Tibial nerve (tissue), 4 donors: ENCODE data around the gene TMEM52B. TPM values are rescaled to one million over a fixed set of nuclear protein-coding genes. Genes with fewer than 3 reads are reported as not detected.

ENCODE experiments used
- DNase-seq, 2 donors: peaks; one replicate each; pipeline ENCODE4 v3.0.0-alpha.2; 2019; ENCODE audit warnings: low spot score in 2 of 2
- H3K27ac ChIP-seq, 4 donors: fragments of 200-600 bp; sonication (generic) in 3 of 4; one replicate each; pipeline ENCODE4 v1.5.1; 2017 to 2019; ENCODE audit warnings: mild to moderate bottlenecking in 1 of 4
- H3K27me3 ChIP-seq, 2 donors: fragments of 200-600 bp; sonication (generic) in 1 of 2; one replicate each; pipeline versions ENCODE4 v1.5.1 to v1.6.0; 2017 to 2019
- H3K36me3 ChIP-seq, 3 donors: fragments of 200-600 bp; sonication (generic); one replicate each; pipeline ENCODE4 v1.5.1; 2018 to 2019
- H3K4me1 ChIP-seq, 4 donors: fragments of 200-600 bp; sonication (generic) in 3 of 4; one replicate each; pipeline ENCODE4 v1.5.1; 2017 to 2019
- H3K4me3 ChIP-seq, 4 donors: fragments of 200-600 bp; sonication (generic) in 3 of 4; one replicate each; pipeline ENCODE4 v1.5.1; 2017 to 2019; ENCODE audit warnings: mild to moderate bottlenecking in 1 of 4, moderate library complexity in 1 of 4
- H3K9me3 ChIP-seq, 4 donors: fragments of 200-600 bp; sonication (generic) in 3 of 4; one replicate each; pipeline ENCODE4 v1.5.1; 2017 to 2019
- CTCF ChIP-seq, 5 experiments: fragments of 200-600 bp in 3 of 5; fragments of 450-650 bp in 2 of 5; sonication (generic) in 3 of 5; IDR thresholded peaks; one replicate each; pipeline ENCODE4 v1.5.1; 2016 to 2019; ENCODE audit warnings: antibody characterized with exemption in 5 of 5, mild to moderate bottlenecking in 3 of 5, moderate library complexity in 2 of 5
- EP300 ChIP-seq, 2 donors: sonication (generic); formaldehyde crosslinking; IDR thresholded peaks; one replicate each; pipeline ENCODE4 v1.6.1; 2017; ENCODE audit warnings: antibody characterized with exemption in 2 of 2, mild to moderate bottlenecking in 1 of 2
- POLR2A ChIP-seq, 2 donors: fragments of 450-650 bp; IDR thresholded peaks; one replicate each; pipeline ENCODE4 v1.6.1; 2017; ENCODE audit warnings: antibody characterized with exemption in 2 of 2, mild to moderate bottlenecking in 2 of 2, moderate library complexity in 2 of 2
- WGBS, 2 donors: methylation state at CpG; one replicate each; pipeline ENCODE4 v1.1.5; 2018; 5-methylcytosine and 5-hydroxymethylcytosine counted together
- total RNA-seq, 4 donors: library from RNA; depleted of rRNA; stranded (reverse); fragments of >200 nt; gene quantifications; one replicate each; pipeline ENCODE4 v1.1.0, GENCODE V29; 2016

The TMEM52B gene
- total RNA-seq, 4 donors from 2014 or later: 0.21 TPM; not detected in 3

- Histone ChIP-seq H3K27ac (peak overlapping the region; percentile 97 to 100 (median 100)), H3K4me3 (no peak overlapping the region)
Observed at GRCh38 chr12:10211101-10211939, 32.5 kb downstream of the TMEM52B start.

GRCh38 chr12:10211940-10212738, 33.3 kb downstream of the TMEM52B start:
- Histone ChIP-seq H3K9me3 (no peaks in the 10 kb centered on the region), H3K36me3 (peaks cover 0 to under 1% (median 0%) of the 10 kb centered on the region in 3 donors), H3K27ac (peak overlapping the region; percentile 97 to 100 (median 100)), H3K4me1 (peaks cover 0 to 28% (median 2%) of the 10 kb centered on the region in 4 donors), H3K27me3 (no peaks in the 10 kb centered on the region), H3K4me3 (peak overlapping the region; percentile 71 to 97 (median 86))
- TF ChIP-seq EP300 (IDR thresholded peaks at IDR 0.05) (peak; percentile 99), CTCF (IDR thresholded peaks at IDR 0.05) (peak in 2 of 5 experiments; percentile 21 to 23), POLR2A (IDR thresholded peaks at IDR 0.05) (peak; percentile 29 to 62)
- 33 to 36% methylated on average over 40 of the region's 40 CpGs for WGBS, 2 donors
- DNase-seq: peak; percentile 92 to 93

More at GRCh38 chr12:10211101-10211939, 32.5 kb downstream of the TMEM52B start:
- no peaks in the 10 kb centered on the region for H3K9me3 ChIP-seq
- H3K27me3 ChIP-seq: no peaks in the 10 kb centered on the region
- 95 to 96% methylated on average over 25 of the region's 25 CpGs for WGBS, 2 donors
- no peaks in the 10 kb centered on the region for H3K36me3 ChIP-seq
- H3K4me1 ChIP-seq: peaks cover 0 to 26% (median 2%) of the 10 kb centered on the region in 4 donors
- DNase-seq: no peak
- TF ChIP-seq POLR2A (IDR thresholded peaks at IDR 0.05) (no peak), CTCF (IDR thresholded peaks at IDR 0.05) (no peak), EP300 (IDR thresholded peaks at IDR 0.05) (no peak)

GRCh38 chr12:10212739-10213131, 33.9 kb downstream of the TMEM52B start, which contains the start of gene GABARAPL1:
Gene GABARAPL1 (plus strand): TSS chr12:10212877. CDS start chr12:10213130, 253 bp downstream.
- TF ChIP-seq POLR2A (IDR thresholded peaks at IDR 0.05) (peak; percentile 66 to 69), CTCF (IDR thresholded peaks at IDR 0.05) (peak in 1 of 5 experiments; percentile 13), EP300 (IDR thresholded peaks at IDR 0.05) (peak in 1 of 2 donors; percentile 74)
- H3K27ac ChIP-seq: peak within 1 kb of the TSS; percentile 97 to 100 (median 100)
- peaks cover 0 to 31% (median 2%) of the 10 kb centered on the region in 4 donors for H3K4me1 ChIP-seq
- no peaks in the 10 kb centered on the region for H3K9me3 ChIP-seq
- H3K36me3 ChIP-seq: peaks cover 0 to 6% (median 0%) of the 10 kb centered on the region in 3 donors
- H3K27me3 ChIP-seq: no peaks in the 10 kb centered on the region
- WGBS, 2 donors: 0 to 1% methylated on average over 35 of the region's 35 CpGs
- H3K4me3 ChIP-seq: peak within 1 kb of the TSS; percentile 71 to 97 (median 86)
- peak; percentile 82 to 85 for DNase-seq

- Histone ChIP-seq H3K27ac (peak overlapping the region; percentile 97 to 100 (median 100)), H3K36me3 (peaks cover 0 to 14% (median 5%) of the 10 kb centered on the region in 3 donors), H3K9me3 (no peaks in the 10 kb centered on the region), H3K27me3 (no peaks in the 10 kb centered on the region), H3K4me3 (peak overlapping the region; percentile 71 to 97 (median 86)), H3K4me1 (peaks cover 0 to 31% (median 2%) of the 10 kb centered on the region in 4 donors)
- WGBS, 2 donors: 1% methylated on average over 39 to 40 of the region's 47 CpGs
- peak; percentile 70 to 80 for DNase-seq
- TF ChIP-seq EP300 (IDR thresholded peaks at IDR 0.05) (peak; percentile 75 to 92), CTCF (IDR thresholded peaks at IDR 0.05) (peak in 2 of 5 experiments; percentile 17 to 18), POLR2A (IDR thresholded peaks at IDR 0.05) (peak; percentile 30 to 62)
Observed at GRCh38 chr12:10213168-10214135, 34.6 kb downstream of the TMEM52B start.
